NOMO-1 treated with dmso at 0.1 percent for 144 hours (cell line): ENCODE results near the gene EFR3B.

Source experiments
- DNase-seq: peaks from one replicate; lab custom pipeline; 2025; ENCODE audit not compliant: unreplicated experiment; lab: John Stamatoyannopoulos, UW

EFR3B gene

GRCh38 chr2:25032901-25033300, 9.0 kb upstream of the EFR3B start:
- no peak for DNase-seq

DNA sequence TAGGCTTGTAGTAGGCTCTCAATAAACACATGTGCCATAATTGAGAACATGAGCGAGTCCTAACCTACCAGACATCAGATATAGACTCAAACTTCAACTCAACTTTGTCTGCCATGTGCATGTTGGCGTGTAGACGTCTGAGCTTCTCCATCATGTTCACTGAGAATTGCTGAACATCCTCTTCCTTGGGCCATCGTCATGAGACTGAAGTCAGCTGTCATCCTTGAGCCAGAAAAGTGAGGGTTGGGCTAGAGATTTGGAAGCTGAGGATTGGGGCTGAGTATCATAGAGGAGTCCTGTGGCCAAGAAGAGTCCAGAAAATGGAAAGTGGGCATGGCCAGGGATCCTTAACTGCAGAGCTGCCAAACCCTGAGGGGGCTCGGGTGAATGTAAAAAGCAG, 7.8 kb upstream of the EFR3B start:
- DNase-seq, result no peak

DNA sequence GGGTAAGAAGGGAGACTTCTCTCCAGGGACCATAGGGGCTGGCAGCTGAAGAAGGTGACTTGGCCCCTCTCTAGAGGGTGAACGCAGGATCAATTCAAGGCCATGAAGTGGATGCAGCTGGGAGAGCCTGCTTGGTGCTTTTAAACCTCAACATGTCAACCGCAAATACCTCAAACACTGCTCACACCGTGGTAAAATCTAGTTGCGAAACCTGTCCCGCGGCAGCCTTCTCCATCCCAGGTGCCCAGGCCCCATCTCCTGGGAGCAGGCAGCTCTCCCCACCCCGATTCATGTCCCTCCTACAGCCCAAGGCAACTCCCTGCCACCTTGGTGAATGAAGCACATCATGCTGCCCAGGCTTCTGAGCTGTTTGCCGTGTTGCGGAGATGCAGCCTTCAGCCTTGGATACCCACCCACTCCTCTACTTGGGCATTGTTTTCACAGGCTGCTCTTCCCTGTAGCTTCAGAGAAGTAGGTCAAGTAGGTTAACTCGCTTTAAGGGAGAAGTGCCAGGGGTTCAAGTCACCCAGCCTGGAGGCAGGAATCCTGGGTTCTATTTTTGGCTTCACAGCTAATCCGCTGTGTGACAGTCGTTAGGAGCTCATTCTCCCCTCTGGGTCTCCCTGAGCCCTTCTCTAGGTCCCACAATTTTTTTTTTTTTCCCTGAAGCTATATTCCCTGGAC, 6.2 kb upstream of the EFR3B start:
- DNase-seq, result no peak

DNA sequence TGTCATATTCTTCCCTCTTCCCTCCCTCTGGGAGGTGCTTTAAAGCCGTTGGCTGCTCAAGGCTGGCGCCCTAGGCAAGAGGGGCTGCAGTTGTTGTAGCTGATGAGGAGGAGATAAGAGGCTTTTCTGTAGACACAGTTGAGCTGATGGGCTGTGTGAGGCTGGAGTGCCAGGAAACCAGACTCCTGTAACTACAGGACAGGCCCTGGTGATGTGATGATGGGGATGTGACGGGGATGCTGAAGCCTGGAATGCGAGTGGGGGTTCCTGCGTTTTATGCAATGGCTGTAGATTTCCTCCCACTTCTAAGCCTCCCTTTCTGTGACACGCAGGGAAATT, 5.7 kb upstream of the EFR3B start:
- no peak for DNase-seq

DNA sequence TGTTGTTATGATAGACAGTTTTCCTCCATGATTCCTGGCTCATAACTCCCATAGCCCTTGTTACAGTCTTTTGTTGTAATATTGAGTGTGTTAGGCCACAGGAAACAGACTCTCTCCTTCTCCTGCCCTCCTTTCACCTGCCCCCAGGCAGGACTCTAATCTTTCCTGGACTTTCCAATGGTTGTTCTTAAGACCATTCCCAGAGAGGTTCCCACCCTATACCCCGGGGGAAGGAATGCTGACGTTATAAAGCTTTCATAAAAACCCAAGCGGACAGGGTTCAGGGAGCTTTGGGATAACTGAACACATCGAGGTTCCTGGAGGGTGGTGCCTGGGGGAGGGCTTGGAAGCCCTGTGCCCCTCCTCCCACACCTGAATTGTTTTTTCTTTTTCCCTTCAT, 2.8 kb upstream of the EFR3B start:
- no peak for DNase-seq

DNA sequence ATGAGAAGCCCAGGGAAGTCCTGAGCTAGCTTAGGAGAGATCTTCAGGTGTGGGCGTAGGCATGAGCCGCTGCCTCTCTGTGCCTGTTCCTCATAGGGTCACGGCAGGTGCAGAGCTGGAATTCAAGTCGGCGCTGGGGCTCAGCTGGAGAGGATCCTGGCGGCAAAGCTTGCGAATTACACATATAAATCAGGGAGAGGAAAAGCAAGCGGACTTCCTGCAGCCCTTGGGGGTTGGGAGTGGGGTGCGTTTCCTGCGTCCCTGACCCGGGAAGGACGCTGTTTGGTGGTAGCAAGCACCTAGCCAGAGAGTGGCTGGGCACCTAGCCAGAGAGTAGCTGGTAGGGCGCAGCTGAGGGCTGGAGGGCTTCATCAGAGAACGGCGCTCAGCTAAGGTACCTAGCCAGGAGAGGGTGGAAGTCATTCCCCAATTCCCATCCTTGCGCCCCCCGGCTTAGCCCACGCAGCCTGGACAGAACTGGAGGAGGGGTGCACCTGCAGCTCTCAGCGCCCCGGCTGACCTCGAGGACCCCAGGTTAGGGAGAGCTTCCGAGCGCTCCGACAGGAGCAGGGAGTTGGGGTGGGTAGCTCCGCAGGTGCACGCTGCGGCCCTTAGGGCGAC, 459 bp upstream of the EFR3B start:
- DNase-seq, result no peak

DNA sequence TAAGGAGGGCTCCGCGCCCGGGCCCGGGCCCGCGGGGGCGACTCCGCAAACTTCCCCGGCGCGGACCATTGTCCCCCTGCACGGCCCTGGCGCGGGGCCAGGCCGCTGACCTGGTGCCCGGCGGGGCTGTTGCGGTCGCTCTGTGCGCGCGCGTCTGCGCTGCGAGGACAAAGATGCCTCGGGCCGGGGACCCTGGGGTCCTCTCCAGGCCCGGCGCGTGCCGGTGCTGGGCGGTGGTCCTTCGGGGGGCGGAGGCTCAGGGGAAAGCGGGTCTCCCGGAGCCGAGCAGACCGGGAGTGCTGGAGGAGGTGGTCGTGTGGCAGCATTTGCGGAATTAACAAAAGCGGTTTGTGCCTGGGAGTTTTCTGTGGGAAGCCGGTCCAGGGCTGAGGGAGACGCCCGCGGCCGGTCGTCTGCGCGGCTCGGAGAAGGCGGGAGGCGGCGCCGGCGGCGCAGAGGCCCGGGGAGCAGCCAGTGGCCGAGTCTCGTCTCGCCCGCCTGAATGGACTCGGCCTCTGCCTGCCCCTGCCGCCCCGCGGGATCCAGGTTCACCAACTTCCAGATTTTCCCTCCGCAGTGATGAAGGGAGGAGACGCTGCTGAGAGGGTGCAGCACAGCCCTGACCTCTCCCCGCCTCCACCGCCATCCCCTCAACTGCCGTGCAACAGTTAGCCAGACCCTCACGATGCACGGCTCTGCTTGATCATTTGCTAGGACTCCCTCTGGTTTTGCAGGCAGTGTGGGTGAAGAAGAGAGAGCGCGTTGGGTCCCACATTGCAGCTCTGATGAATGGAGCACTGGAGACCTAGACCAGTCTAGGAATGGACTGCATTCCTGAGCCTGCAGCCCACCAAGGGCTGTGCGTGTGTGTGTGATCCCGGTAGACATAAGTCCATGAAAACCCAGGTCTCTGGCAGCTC, 705 bp downstream of the EFR3B start:
- DNase-seq, result no peak

- peak; percentile 4 for DNase-seq
Measured at GRCh38 chr2:25043241-25043867, 1.5 kb downstream of the EFR3B start.

DNA sequence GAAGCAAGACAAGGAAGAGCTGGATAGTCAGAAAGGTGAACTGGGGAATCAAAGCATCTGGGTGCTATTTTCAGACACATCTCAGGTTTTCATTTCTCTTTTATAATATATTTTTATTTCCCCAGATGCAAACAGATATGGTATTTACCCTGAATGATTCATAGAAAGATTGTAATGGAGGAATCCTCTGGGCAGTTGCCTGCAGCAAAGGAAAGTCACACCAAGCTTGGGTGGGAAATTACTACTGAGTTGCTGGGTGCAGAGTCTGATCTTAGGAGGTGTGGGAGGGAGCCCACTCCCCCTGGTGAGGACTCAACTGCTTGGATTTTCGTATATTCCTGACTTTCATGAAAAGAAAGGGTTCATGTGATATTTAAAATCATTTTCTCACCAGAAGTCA, 2.1 kb downstream of the EFR3B start:
- no peak for DNase-seq

DNA sequence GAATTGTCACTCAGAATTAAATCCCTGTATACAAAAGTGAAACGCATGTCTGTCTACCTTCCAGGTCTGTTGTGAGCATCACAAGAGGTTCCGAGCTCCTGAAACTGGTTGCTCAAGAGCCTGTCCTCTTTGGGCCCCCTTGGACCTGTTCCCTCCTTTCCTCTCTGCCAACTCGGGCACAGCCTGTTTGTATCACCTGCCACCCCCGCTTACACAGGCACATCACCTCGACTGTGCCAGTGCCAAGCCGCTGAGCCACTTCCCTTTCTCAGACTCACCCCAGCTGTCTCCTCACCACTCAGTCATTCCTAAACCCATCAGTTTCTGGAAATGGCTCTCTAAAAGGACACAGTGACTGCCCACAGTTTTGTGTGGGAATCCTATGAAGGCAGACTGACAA, 3.1 kb downstream of the EFR3B start:
- no peak for DNase-seq

DNA sequence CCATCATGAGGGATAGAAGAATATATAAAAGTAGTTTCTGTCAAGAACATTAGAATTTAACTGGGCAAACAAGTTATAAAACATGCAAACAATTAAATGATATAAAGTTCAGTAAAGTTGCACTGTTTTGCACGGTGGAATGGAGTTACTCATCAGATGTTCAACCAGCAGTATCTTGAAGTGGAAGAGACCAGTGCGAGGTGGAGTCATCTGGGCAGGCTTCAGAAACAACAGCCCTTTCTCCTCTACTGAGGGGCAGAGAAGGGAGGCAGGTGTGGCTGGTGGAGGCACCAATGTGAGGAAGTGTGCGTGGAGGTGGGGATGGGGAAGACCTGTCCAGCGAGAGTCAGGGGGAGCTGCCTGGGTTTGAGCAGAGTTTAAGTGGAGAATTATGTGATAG, 7.5 kb downstream of the EFR3B start:
- DNase-seq, result no peak

DNA sequence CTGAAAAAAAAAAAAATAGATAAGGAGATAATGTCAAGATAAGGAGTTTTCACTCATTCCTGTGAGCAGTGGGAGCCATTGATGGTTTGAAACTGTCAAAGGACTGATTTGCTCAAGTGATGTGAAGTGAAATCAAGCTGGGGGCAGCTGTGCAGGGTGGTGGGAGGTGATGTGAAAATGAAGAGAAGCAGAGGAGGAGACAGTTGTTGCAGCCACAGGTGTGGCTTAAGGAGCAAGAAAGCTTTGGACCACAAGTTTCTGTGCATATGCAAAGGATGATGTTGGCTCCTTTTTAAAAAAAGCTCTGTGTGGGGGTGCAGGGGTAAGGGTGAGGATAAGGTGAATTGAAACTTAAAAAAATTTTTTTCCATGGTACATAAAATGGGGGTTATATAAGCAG, 8.3 kb downstream of the EFR3B start:
- no peak for DNase-seq

DNA sequence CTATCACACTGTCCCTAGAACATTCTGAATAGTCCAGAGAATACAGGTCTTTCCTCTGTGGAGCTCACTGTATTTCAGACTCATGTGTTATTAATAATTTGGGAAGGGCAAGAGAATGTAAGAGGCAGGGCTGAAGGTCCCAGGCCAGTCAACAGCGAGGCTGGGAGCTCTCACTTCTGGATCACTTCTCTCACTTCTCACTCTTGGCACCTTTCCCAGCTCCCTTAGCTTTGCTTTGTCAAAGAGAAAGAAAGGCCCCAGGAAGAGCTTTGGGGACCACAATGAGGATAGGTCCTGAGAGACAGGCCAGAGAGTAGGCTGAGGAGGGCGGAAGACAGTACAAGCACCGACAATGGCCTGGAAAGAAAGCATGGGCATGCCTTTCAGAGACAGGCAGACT, 11.2 kb downstream of the EFR3B start:
- no peak for DNase-seq

- DNase-seq, result no peak
Measured at GRCh38 chr2:25054720-25055119, 12.8 kb downstream of the EFR3B start.

GRCh38 chr2:25055376-25055920, 13.6 kb downstream of the EFR3B start:
- DNase-seq, result no peak

DNA sequence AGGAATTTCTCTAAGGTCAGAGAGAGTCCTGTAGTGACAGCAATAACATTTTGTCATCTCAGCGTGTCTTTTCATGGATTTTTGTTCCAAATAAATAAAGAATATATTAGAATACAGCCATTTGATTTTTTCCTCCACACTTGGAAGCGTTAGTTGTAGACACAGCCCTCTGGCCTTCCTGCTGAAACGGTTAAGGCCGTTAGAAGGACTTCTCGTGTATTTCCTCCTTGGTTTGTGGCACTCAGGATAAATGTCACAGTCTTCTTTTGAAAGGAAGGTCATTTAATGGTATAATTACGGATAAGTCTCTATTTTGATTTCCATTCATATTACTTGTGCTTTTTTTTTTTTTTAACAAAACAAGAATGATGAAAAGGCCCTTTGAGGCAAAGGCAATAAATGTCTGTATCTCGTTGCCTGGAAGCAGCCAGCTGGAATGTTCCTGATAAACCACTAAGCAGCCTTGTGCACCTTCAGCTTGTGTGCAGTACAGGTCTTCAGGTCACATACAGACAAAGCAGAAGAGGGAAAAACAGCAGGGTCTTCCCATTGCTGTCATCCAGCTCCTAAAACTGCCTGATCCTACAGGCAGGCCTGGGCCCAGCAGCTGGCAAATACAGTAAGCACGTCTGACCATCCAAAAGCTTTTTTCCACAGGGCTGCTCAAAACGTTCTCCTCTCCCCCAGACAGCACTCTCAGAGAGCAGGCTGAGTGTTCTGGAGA, 14.4 kb downstream of the EFR3B start:
- no peak for DNase-seq

- DNase-seq, result no peak
Measured at GRCh38 chr2:25062511-25062917, 20.6 kb downstream of the EFR3B start.

- no peak for DNase-seq
Measured at GRCh38 chr2:25063876-25064660, 22.2 kb downstream of the EFR3B start.

GRCh38 chr2:25065768-25066167, 23.9 kb downstream of the EFR3B start:
- DNase-seq, result no peak

DNA sequence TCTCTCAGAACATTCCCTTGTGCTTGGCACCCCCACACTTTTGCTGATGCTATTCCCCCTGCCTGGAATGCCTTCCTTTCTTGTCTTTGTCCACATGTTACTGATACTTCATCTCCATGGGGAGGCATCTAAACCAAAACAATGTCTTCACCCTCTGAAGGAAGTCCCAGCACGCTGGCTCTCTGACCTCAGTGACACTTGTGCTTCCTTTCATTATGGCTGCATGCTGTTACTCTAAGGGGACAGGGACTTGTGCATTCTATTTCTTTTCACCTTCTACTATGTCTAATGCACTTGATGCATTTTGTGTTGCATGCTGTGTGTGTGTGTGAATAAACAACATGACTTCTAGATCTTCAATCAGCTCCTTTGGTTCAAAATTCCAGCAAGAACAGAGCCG, 24.6 kb downstream of the EFR3B start:
- DNase-seq, result no peak
